GM19467 (cell line): ENCODE results near the gene CCNL2.
"Not testable (repeated sequence)": the region's sequence is repeated elsewhere in the genome, so short reads cannot be mapped to it uniquely, and the experiment has no call there.

Experiments
- ATAC-seq: cut with Tn5 transposase; IDR thresholded peaks from one replicate; pipeline ENCODE4 v1.9.1; 2021; ENCODE audit warnings: mild to moderate bottlenecking, moderate library complexity; ENCODE audit not compliant: unreplicated experiment

CCNL2 gene

DNA sequence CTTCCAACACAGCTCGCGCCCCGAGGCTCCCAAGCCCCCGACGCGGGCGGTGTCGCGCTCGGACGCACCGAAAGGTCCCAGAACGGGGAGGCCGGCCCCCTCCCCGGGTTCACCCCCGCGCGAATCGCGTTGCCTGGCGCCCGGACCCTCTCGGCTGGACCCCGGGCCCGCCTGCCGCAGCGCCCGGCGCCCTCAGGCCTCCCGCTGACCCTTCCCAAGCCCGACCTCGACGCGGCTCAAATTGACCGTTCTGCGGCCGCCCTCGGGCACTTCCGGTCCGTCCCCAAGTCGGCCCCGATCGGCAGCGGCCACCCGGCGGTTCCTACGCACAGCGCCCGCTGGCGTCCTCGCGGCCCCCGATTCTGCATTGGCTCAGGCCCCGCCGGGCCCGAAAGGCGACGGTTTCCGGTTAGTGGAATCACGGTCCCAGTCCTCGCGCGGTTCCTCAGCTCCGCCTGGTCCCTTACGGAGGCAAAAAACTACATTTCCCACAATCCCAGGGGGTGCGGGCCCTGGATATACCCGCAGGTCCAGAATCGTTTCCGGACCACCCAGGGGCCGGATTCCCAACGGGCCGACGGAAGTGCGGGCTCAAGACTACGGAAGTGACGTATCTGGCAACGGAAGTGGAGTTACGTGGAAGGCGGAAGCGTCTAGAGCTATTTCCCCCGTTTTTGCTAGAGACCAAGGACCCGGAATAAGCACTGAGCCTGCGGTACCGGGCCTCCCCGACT lies 24.0 kb downstream of the CCNL2 start, which contains the start of gene AURKAIP1:
Gene AURKAIP1, minus strand, starts transcription at position 279 of the 734 bp plus-strand sequence. CDS start 451 bp downstream, outside the sequence.
- ATAC-seq, result peak; percentile 83

DNA sequence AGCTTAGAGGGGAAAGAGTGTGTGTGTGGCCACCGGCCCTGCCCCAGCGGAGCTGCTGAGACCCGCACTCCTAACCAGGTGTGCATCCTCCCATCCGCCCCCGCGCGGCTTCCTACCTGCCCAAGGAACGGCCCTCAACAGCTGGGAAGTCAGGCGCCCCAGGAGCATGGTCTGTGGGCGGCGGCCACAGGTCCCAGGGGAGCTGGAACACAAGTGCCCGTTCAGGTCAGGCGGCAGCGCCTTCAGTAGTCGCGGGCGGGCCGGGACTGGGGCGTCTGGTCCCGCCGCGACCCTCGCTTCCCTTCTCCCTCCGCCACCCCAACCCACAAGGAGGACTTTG lies 24.6 kb downstream of the CCNL2 start:
- peak; percentile 1 for ATAC-seq

DNA sequence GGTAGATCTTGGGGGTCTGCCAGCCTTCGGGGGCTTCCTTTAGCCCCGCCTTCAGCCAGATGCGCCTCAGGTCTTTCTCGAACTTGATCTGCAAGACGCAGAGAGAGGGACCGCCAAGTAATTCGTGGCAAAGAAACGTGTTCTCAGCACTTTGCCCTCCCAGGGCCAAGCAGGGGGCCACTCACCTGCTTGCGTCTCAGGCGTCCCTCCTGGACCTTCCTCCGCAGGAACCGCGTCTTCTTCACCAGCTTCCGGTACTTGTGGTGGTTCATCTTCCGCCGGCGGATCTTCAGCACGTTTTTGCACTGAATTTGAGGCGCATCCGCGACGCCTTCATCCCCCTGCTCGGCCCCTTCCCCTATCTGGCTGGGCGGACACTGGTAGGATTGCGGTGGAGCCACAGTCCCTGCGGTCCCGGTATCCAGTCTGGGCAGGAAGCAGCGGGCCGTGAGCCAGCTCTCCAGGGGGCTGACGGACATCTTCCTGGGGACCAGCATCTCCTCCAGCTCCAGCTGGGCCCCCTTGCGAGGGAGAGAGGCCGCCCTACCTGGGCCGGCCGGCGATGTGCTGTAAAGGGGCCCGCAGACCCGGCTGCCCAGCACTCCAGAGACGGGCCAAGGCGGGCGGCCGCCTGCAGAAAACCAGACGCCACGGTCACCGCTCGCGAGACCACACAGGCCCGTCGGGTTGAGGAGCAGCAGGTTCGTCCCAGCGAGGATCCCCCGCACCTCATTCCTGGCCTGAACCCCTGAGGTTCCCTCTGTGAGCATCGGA lies 25.1 kb downstream of the CCNL2 start:
- ATAC-seq, result no peak

DNA sequence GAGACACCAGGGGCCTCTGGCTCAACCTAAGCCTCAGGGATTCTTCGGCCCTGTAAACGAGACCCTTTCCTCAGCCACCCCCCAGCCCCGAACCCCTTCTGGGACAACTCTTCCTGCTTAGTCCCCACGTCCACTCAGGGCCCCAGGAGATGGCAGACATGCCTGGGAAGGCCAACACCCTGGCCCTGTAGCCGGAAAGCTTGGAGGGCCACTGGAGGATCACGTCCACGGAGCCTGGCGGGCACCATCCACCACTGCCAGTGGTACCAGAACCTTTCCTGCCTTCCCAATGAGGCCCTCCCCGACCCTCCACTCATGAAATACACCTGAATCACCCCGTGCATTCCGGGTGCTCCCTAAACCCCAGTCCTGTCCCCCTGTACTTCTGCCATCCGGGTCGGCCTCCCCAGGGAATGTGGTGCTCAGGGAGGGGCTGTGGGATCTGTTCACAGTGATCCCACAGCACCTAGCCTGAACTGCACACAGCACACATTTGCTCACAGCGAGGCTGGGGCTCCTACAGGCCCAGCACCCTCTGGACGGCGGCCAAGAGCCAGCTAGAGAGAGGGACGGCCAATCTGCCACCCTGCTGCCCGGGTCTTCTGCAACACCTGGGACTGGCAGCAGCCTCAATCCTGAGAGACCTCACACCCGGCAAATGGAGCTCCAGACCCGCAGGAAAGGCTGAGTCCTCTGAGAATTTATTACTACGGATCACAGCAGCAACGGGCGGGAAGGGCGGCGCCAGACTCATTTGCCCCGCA lies 25.9 kb downstream of the CCNL2 start:
- ATAC-seq, result no peak

DNA sequence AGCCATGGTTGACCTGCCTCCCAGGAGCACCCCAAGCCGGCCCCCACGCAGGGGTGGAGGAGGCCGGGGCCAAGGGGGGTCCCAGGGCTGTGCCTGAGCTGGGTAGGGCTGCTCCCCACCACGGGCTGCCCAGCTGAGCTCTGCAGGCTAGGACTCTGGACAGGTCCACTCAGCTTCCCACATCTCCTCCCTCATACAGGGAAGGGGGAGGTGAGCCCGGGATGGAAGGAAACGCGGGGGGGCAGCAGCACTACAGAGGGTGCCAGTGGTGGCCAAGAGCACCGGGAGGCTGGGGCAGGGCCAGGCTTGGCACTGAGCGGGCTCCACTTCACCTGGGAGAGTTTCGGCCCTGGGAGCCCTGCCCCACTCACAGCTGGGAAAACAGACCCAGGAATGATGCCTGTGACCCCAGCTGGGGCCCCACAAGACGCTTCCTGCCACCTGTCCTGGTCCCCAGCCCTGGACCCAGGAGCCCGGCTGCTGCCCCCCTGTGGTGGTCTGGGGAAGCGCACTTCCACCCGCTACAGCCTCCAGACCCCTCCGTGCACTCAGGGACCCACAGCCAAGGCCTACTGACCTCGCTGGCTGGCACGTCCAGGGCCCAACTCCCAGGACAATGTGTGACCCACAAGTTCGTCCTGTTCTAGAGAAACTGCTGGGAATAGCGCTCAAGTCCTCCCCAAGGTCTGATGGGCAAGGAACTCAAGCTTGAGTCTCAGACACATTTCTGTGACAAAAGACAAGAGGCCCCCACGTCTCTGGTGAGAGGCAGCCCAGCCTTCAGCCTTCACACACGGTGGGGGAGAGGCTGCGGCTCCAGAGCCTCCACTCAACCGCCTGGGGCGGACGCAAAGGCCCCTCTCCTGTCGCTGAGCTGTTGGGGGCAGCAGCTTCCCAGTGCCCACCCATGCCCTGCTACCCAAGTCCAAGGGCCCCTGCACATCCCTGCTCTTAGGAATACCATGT lies 27.1 kb downstream of the CCNL2 start:
- no peak for ATAC-seq

DNA sequence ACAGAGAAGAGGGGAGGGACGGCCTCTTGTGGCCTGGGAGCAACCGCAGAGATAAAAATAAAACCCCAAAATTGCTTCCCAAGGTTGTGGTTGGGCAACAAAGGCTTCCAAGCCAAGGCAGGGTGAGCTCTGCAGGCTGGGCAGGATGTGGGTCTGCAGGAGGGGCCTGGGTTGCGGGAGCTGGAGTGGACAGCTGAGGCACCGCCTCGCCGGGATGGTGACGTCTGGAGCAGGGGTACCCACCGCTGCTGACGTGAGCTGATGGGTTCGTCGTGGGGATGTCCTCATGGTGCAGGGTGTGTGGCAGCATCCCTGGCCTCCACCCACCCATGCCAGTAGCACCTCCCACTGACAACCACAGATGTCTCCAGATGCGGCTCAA lies 27.8 kb downstream of the CCNL2 start:
- no peak for ATAC-seq

DNA sequence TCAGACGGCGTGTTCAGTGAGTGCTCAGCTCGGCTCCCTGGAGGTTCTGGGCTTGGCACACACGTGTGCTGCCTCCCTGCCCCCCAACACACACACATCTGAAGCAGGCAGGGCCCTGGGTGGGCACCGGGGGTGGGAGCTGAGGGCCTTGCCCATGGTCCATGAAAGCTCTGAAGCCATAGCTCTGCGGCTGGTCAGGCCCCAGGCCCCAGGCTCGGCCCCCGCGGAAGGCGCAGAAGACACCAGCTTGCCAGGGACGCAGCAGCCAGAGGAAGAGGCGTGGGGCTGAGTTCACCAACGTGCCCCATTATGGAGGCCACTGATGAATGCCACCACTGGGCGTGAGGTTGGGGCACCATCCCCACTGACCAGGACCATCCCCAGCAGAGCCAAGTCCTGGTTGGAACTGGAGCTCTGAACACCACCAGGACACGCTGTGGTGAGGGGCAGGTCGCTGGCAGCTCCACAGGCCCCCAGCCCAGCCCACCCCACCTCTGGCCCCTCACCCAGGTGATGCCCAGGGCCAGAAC lies 28.3 kb downstream of the CCNL2 start:
- no peak for ATAC-seq

DNA sequence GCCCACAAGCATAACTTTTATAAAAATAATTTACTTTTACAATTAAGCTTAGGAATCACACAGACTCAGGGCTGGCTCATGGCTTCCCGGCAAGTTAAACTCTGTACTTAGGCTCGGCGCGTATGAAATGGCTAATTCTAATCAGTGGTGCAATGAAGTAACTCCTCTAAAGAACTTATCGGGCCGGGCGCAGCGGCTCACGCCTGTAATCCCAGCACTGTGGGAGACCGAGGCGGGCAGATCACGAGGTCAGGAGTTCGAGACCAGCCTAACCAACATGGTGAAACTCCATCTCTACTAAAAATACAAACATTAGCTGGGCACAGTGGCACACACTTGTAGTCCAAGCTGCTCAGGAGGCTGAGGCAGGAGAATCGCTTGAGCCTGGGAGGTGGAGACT lies 29.0 kb downstream of the CCNL2 start:
- not testable (repeated sequence) for ATAC-seq

DNA sequence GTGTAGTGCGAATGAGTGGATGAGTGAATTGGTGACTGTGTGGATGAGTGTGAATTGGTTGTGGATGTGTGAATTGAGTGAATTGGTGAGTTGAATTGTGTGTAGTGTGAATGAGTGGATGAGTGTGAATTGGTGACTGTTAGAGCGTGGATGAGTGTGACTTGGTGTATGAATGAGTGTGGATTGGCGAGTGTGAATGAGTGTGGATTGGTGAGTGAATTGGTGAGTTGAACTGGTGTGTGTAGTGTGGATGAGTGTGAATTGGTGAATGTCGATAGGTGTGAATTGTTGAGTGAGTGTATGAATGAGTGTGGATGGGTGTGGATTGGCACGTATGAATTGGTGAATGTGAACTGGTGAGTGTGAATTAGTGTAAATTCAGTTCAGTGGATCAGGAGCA lies 31.8 kb downstream of the CCNL2 start:
- no peak for ATAC-seq

DNA sequence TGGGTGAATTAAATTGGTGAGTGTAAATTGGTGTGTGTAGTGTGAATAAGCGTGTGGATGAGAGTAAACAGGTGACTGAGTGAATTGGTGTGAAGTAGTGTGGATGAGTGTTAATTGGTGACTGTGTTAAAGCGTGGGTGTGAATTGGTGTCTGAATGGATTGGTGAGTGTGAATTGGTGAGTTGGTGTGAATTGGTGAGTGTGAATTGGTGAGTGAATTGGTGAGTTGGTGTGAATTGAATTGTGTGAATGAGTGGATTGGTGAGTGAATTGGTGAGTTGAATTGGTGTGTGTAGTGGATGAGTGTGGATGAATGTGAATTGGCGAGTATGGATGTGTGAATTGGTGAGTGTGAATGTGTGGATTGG lies 32.5 kb downstream of the CCNL2 start:
- ATAC-seq, result no peak

DNA sequence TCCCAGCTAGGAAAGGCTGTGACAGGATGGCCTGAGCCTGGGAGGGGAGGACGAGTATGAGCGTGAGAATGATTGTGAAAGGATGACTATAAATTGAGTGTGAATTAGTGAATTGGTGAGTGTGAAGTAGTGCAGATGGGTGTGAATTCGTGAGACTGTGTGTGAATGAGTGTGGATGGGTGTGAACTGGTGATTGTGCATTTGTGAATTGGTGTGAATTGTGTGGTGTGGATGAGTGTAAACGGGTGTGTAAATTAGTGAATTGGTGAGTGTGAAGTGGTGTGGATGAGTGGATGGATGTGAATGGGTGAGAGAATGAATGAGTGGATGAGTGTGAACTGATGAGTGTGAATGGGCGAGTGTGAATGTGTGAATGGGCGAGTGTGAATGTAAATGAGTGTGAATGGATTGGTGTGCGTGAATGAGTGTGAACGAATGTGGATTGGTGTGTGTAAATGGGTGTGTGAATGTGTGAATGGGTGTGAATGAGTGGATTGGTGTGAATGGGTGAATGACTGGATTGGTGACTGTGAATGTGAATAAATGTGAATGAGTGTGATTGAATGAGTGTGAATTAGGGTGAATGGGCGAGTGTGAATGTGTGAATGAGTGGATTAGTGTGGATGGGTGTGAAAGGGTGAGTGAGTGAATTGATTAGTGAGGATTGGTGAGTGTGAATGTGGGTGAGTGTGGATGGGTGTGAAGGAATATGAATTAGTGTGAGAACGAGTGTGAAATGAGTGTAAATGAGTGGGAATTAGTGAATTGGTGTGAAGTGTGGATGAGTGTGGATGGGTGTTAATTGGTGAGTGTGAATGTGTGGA lies 33.0 kb downstream of the CCNL2 start:
- no peak for ATAC-seq

DNA sequence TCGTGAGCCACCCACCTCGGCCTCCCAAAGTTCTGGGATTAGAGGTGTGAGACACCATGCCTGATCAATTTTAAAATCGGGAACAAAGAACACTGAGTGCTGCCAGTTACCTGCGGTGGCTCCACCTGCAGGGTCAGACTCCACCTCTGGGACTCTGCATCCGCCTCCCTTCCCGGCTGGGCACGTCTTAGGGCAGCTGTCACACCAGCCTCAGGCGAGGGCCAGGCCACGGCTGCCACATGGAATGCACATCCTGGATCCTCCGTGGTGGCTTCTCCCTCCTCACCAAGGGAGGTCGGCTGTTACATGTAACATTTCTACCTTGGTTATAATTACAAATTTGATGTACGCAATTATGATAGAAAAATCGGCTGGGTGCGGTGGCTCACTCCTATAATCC lies 34.9 kb downstream of the CCNL2 start:
- no peak for ATAC-seq

DNA sequence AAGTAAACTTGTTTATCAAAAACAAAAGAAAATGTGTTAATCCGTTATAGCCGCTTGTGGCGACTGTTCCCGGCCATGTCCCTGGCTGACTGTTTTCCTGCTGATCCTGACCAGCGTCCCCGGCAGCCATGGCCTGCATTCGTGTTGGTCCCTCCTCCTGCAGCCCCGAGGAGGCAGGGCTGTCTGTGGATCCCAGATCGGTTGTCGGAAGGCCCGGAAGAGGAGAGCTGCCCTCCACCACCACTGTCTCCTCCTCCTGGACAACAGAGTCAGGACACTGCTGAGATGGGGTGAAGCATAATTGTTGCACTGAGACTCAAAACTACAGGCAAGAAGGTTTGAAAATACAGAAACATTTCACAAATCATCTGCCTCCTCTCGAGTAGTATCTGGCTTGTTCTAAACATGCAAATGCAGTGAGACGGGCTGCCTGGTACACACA lies 37.1 kb downstream of the CCNL2 start:
- no peak for ATAC-seq

DNA sequence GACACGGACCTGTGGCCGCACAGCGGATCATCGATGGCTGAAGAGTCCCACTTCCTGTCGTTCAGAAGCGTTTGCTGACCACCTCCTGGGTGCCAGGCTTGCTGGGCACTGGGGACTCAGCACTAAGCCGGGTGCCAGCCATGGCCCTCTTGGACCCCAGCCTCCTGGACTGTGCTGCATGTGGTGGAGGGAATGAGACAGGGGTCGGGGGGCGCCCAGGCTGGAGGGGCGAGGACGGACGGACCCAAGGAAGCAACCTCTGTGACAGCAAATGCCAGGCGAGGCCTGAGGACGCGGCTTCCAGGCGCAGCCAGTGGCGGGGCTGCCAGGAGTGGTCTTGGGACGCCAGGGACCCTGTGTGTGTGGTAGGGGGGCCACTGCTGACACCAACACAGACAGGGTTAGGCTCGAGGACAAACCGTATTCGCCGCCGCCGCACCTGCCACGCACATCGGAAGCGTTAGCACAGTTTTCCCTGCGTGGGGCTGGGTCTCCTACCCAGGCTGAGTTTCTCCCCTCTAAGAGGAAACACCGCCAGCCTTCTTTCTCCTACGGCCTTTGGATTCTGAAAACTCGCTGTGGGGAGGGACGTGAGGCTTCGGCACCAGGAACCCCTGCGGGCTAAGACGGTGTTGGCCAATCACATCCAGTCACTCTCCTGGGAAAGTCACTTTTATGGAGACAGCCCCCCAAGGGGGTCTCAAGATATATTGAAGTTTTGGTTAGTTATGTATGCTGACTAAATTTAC lies 37.7 kb downstream of the CCNL2 start:
- ATAC-seq, result no peak

DNA sequence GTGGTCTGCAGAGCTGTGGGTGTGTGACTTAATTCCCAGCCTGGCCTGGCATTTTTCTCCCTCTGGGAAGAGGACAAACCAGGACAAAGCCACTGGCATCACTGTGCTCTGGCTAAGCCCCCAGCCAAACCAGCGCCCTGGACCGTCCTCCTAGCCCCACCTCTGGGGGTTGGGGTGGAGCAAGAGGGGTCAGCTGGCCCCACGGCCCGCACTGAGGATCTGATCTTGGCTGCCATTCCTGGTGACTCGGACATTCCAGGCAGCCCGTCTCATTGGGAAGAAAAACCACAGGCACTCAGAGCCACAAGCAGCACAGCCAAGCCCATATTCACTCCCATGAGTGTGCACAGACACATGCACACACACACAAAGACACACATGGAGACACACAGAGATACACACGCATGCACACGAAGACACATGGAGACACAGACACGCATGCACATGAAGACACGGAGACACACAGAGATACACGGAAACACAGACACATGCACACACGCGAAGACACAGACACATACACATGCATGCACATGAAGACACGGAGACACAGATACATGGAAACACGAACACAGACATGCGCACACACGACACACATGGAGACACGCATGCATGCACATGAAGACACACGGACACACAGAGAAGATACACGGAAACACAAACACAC lies 38.5 kb downstream of the CCNL2 start:
- no peak for ATAC-seq

DNA sequence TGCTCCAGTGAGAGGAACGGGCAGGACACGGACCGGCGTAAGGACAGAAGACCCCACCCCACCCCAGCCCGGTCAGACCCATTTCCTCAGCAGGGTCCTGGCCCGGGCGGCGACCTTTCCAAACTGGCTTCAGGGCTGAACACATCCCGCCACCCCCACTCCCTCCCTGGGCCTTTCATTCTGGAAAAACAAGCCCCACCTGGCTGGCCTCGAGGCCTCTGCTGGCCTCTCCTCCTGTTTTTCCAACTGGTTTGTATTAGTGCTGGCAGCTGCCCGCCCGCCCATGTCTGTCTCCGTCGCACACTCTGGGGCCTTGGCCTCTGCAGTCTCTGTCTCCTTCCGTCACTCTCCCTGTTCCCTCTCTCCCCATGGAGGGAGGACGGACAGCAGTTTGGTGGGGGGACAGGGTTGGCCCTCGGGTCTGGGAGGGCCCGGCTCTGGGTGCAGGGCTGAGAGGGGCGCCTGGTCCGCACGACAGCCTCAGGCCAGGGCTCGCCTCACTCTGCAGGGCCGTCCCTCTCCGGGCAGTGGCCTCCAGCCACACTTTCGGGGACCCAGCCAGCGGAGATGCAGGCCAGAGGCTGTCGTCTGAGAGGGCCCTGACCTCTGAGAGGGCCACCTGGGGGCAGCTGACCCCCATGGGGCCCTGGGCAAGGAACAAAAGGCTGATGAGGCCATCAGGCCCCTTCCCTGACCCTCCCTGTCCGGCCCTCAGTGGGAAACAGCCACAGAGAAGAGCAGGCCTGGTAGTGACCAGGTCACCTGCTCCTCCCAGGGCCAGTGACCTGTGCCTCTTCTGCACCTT lies 39.3 kb downstream of the CCNL2 start:
- ATAC-seq, result no peak

DNA sequence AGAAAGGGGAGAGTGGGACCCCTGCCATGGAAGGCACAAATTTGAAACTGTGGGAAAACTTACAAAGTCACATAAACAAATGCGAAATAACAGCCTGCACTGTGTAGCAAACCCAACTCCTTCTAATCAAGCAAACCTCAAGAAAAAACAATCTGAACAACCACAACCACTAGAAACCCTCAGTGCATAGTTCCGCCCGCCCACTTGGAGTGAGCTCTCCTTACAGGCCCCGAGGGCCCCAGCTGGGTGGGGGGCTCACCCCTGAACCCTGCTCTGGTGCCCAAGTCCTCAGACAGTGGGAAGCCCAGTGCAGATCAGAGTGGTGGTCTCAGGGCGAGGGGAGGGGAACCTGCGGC lies 39.8 kb downstream of the CCNL2 start:
- ATAC-seq, result no peak
